Measurements from ENCODE around the gene LRP10.
"Not testable (repeated sequence)": the region's sequence is repeated elsewhere in the genome, so short reads cannot be mapped to it uniquely, and the experiment has no call there.

Gene LRP10

DNA sequence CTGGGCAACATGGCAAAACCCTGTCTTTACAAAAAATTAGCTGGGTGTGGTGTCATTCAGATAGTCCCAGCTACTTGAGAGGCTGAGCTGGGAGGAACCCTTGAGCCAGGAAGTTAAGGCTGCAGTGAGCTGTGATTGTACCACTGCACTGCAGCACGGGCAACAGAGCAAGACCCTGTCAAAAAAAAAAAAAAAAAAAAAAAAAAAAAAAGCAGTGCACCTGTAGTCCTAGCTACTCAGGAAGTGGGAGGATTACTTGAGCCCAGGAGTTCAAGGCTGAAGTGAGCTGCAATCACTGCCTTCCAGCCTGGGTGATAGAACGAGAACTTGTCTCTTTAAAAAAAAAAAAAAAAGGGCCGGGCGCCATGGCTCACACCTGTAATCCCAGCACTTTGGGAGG lies 17.1 kb downstream of the LRP10 start:
- DNase-seq, result no peak

DNA sequence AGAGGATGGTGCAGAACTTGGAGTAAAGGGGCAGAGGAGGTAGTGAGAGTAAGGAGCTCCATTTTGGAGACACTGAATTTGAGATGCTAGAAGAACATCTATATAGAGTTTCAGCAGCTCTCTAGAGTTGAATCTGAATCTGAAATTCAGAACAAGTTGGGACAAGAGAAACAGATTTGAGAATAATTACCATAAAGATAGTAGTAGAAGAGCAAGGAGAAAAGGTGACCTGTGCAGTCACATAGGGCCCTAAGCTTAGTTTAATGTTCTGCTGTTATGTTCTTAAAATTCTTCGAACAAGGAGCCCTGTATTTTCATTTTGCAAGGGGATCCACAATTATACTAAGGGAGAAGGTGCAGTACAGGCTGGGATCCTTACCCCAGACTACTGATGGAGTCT lies 18.9 kb downstream of the LRP10 start:
- no peak for DNase-seq

GRCh38 chr14:22892488-22892887 lies 20.9 kb downstream of the LRP10 start:
- DNase-seq, result no peak

GRCh38 chr14:22893706-22894105 lies 22.2 kb downstream of the LRP10 start:
- no peak for DNase-seq

GRCh38 chr14:22895402-22895801 lies 23.9 kb downstream of the LRP10 start:
- no peak for DNase-seq

GRCh38 chr14:22896356-22896755 lies 24.8 kb downstream of the LRP10 start:
- peak; percentile 100 for DNase-seq

DNA sequence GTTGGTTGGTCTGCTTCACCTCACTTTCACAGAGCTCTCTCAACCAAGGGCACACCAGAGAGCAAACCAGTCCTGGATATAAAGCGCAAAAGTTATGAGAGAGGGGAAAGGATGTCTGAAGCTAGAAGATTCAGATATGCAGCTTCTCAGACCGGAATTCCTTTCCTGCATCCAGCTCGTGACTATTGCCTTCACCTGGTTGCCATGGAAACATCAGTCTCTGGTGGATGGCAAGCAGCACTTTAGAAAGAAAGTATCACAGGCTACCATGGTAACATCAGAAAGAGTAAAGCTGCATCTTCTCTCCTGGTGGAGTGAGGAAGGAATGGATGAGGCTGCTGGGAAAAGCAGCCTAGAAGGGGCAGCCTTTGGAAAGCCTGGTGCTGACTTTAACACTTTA lies 25.2 kb downstream of the LRP10 start:
- no peak for DNase-seq

DNA sequence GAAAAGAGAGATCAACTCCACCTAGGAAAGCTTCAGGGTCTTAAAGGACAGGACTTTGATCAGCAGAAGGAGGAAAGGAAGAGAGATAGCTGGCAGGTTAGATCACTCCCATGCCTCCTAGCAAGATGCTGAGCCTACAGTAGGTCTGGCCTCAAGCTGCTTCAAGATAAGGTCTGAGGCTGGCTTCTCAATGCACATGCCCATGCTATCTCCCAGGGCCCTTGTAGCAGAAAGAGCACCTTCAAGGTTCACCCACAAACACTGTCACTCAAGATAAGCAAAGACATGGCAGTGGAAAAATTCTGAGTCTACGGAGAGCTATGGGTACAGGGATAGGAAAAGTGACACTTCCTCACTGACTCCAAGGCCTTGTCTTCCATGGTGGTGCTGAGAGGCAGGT lies 25.8 kb downstream of the LRP10 start:
- DNase-seq, result no peak

- no peak for DNase-seq
Measured at GRCh38 chr14:22898302-22899090, 27.0 kb downstream of the LRP10 start.

GRCh38 chr14:22900081-22900799 lies 28.7 kb downstream of the LRP10 start:
- peak; percentile 54 for DNase-seq

DNA sequence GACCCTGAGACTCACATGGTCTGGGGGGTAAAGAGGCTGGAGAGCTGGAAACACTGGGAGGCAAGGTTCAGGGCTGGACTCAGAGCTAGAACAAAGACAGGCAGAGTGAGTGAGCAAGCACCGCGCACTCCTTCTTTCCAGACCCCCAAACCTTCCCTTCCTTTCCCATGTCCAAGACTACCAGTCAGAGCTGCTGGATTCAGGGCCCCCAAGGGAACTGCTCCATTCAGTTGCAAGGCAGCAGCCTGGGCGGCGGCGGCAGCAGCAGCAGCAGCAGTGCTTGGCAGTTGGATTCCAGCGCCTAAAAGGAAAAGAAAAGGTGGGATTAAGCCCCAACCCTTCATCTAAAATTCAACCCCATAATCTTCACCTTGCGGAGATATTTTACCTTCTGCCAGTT lies 30.3 kb downstream of the LRP10 start:
- no peak for DNase-seq

DNA sequence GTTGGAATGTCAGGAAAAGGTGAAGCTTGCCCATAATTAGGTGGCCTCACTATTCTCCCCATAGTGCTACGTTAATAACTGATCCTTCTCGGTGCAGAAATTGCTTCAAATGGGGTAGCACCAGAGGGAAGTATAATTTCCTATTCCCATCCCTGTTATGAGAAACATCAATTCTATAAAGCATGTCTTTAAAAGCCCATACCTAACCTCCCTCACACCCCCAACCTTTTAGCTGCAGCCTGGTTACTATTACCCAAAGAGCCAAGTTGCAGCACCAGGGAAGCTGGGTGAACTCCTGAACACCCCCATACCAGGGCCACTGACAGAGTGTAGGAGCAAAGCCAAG lies 32.2 kb downstream of the LRP10 start:
- DNase-seq, result no peak

GRCh38 chr14:22905627-22906026 lies 34.1 kb downstream of the LRP10 start:
- no peak for DNase-seq

GRCh38 chr14:22906073-22906472 lies 34.5 kb downstream of the LRP10 start:
- no peak for DNase-seq

- no peak for DNase-seq
Measured at GRCh38 chr14:22907429-22907828, 35.9 kb downstream of the LRP10 start.

DNA sequence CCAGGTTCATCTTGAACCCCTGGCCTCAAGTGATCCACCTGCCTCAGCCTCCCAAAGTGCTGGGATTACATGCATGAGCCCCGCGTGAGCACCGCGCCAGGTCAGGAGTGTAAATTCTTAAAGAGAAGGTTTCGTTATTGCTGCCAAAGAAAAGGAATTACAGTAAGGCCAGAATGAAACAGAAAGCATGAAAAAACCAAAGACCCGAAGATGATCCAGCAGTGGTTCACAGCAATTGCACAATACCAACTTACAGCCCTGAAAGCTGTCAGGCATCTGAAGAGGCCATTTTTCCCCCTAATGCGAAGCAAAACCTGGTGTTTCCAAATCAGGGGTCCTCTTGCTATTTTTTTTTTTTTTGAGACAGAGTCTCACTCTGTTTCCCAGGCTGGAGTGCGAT lies 37.1 kb downstream of the LRP10 start:
- no peak for DNase-seq

GRCh38 chr14:22910916-22911315 lies 39.4 kb downstream of the LRP10 start:
- no peak for DNase-seq

GRCh38 chr14:22914836-22915235 lies 43.3 kb downstream of the LRP10 start:
- not testable (repeated sequence) for DNase-seq

DNA sequence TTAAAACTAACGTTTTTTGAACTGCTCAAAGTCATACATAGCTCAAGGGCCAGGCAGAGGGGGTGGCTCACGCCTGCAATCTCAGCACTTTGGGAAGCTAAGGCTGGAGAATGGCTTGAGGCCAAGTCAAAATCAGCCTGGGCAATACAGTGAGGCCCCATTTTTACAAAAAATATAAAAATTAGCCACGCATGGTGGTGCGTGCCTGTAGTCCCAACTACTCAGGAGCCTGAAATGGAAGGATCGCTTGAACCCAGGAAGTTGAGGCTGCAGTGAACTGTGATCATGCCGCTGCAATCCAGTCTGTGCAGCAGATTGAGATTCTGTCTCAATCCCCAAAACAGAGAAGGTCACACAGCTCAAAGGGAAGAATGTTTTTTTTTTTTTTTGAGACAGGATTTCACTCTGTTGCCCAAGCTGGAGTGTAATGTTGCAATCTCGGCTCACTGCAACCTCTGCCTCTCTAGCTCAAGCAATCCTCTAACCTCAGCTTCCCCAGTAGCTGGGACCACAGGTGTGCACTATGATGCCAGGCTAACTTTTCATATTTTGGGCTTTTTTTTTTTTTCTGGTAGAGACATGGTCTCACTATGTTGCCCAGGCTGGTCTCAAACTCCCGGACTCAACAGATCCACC lies 44.5 kb downstream of the LRP10 start:
- DNase-seq, result no peak

DNA sequence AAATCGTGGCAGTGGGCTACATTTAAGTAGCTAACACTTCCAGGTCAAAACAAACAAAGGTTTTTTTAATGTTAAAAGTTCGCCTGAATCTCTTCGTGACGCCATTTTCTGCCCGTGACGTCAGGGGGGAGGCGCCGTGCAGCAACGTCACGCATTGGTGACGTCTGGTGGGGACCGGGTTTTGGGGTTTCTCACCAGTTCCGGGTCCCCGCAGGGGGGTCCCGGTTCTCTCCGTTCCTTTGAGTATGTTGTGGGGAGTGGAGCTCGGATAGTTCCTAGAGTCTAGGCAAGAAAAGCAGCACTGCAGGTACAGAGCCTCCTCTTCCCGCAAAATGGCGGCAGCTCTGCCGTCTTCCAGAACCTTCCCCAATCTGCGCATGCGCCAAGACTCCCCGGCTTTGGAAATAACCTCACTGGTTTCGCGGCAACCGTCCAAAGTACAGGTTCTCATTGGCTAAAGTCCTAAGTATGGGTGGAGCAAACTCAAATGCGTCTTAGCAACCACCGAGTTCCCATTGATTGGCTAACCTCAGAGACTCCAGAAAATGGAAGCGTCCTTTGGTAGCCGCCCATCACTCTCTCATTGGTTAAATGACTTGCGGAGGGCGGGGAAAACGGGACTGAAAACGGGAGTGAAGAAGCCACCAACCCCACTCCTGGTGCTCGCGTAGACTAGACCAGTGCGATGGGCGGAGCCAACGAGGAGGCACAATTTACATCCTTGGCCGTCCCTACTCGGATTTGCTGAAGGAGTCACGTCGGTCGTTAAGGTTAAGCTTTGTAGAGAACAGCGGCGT lies 47.5 kb downstream of the LRP10 start, which contains the start of gene RBM23:
TSS of gene RBM23 (minus strand) at position 346 of the 797 bp plus-strand sequence.
- DNase-seq, result peak; percentile 100

GRCh38 chr14:22919601-22919921 lies 48.0 kb downstream of the LRP10 start:
- DNase-seq, result no peak

DNA sequence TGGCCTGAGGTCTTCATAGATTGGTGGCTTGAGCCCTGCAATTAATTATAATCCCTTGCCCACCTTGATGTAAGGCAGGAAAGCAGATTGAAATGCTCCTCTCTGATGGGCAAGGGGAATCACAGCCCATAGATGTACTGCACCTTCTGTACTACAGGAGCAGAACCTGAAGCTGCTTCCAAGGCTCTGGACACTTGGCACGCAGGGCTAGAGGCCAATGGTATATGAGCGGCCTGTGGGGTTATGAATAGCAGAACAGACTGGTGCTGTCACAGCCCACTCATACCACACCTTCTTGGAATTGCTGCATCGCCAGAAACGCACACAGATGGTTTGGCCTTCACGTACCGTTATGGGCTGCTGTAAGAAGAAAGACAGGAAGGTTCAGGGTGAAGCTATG lies 49.2 kb downstream of the LRP10 start:
- no peak for DNase-seq

- no peak for DNase-seq
Measured at GRCh38 chr14:22922294-22922693, 50.8 kb downstream of the LRP10 start.
